GM19372 (cell line): ENCODE measurements around the gene RPL36.

Experiments used
- ATAC-seq: cut with Tn5 transposase; IDR thresholded peaks from one replicate; pipeline ENCODE4 v1.9.1; 2021; ENCODE audit warnings: mild to moderate bottlenecking, low read depth, moderate library complexity; ENCODE audit not compliant: unreplicated experiment

Gene RPL36

DNA sequence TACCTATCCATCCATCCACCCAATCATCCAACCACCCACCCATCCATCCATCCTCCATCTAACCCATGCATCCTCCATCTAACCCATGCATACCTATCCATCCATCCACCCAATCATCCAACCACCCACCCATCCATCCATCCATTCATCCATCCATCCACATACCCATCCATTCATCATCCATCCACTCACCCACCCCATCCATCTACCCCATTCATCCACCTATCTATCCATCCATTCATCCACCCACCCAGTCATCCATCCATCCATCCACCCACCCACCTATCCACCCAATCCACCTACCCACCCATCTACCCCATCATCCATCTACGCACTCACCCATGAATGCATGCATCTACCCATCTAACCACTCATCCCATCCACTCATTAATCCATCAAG is 16.3 kb upstream of the RPL36 start:
- ATAC-seq: no peak

DNA sequence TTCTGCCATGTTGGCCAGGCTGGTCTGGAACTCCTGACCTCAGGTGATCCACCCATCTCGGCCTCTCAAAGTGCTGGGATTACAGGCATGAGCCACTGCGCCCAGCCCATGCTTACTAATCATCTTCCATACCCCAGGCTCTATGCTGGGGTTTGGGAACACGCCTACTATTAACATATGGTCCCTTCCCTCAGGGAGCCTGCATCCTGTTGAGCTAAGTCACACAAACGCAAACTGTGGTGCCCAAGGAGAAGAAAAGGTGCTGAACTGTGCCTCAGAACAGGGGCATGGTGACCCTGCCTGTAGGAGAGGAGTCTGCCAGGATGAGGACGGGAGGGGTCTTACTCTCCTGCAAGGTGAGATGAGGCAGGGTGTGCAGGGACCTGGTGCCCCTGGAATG is 15.4 kb upstream of the RPL36 start:
- ATAC-seq: no peak

DNA sequence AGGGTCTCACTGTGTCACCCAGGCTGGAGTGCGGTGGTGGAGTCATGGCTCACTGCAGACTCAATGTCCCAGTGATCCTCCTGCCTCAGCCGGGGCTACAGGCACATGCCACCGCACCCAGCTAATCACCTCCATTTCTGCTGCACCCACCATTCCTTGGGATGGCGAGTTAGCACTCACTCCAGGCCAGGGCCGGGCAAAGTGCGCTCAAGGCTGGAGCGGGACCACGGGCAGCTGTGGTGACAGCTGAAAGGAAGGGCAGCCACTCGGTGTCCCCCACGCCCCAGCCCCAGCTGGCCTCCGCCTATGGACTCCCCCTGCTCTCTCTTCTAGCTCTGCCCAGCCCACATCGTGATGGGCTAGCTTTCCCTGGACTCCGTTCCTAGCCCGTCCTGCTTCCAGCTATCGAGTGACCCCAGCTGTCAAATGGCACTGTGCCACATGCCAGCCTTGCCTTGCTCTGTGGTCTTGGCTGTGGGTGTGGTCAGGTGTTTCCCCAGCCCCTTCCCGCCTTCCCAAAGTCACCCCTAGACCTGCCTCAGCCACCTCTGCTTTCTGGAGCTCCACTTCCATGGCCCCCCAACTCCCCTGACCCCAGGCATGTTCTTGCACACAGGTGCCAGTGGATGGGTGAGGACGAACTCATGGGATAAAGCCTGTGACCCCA is 13.9 kb upstream of the RPL36 start:
- ATAC-seq: no peak

DNA sequence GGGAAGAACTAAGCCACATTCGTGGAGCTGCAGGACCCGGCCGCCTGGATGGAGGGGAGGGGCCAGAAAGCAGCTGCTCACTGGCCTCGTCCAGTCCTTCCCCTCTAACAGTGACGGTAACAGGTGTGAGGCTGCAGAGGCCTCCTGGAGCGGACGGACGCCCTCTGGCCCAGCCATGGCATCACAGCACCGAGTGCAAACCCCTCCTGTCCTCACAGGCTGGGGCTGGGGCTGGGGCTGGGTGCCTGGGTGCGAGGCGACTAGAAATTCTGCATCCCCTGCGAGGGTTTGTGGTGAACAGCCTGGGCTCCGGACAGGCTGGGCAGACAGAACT is 13.4 kb upstream of the RPL36 start:
- no peak for ATAC-seq

GRCh38 chr19:5677136-5677535 is 13.0 kb upstream of the RPL36 start:
- ATAC-seq: no peak

- ATAC-seq: no peak
Measured at GRCh38 chr19:5677580-5677979, 12.5 kb upstream of the RPL36 start.

- no peak for ATAC-seq
Measured at GRCh38 chr19:5678071-5678718, 11.9 kb upstream of the RPL36 start.

- no peak for ATAC-seq
Measured at GRCh38 chr19:5679289-5680083, 10.6 kb upstream of the RPL36 start.

- ATAC-seq: peak; percentile 1
Measured at GRCh38 chr19:5680084-5680436, 10.0 kb upstream of the RPL36 start.

DNA sequence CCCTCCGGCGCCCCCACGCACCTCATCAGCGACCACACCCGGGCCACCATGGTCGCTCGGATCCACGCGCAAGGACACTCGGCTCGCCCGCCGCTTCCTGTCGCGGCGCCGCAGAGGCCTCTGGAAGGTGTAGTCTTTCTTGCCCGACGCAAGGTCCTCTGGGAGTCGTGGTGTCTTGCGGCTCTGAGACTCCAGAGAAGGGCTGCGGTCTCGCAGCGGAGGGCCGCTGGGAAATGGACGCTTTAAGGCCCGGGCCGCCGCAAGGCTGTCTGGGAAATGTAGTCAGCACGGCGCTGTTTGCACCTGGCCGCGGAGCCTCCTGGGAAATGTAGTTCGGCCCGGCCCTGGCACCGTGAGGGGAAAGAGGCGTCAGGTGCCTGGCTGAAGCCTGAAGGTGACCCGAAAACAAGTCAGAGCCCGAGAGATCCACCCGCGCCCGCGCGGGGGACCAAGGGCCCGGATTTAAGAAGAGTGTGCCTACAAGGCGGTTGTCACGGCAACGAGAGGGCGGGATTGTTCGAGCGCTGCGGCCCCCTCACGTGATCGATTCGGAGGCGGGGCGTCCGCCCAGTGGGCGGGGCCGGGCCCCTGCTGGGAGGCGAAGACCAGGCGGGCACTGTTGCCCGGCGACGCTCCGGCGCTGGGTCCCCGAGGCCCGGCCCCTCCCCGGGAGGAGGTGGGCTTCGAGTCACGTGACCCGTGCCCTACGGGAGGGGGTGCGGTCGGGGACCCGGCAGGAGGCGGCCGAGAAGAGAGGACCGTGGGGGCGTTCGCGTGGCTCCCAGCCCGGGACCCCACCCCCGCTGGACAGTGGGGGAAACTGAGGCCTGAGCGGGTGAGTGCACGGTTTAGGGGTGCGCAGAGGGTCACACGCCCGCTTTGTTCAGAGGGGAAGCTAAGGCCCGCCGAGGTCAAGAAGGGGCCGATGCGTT is 9.4 kb upstream of the RPL36 start, which contains the start of the genes HSD11B1L and MICOS13:
Gene HSD11B1L, plus strand, starts transcription at position 591 of the 932 bp plus-strand sequence. CDS start 3,806 bp downstream, outside the sequence.
Gene MICOS13, minus strand, starts transcription at position 80 of the 932 bp plus-strand sequence. Its CDS starts 30 bp downstream, at position 50.
- ATAC-seq: peak; percentile 82

DNA sequence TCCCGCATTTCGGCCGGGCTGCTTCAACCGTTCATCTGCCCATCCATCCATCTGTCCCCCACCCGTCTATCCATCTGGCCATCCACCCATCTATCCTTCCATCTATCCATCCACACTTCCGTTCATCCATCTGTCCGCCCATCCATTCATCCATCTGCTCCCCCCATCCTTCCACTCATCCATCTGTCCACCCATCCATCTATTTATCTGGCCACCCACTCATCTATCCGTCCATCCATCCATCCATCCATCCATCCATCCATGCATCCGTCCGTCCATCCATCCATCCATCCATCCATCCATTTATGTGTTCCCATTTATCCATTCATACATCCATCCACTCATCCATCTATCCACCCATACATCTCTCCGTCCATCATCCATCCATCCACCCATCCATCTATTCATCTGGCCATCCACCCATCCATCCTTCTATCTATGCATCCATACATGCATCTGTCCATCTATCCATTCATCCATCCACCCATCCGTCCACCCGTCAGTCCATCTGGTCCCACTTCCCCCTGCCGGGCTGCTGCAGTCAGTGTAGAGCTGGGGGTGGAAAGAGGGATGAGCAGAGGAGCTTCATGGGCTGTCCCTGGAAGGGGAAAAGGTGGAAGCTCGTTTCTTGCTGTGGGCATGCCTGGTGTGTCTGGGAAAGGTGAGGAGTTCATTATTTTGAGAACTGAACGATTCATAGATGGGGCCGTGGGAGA is 8.5 kb upstream of the RPL36 start:
- ATAC-seq: no peak

DNA sequence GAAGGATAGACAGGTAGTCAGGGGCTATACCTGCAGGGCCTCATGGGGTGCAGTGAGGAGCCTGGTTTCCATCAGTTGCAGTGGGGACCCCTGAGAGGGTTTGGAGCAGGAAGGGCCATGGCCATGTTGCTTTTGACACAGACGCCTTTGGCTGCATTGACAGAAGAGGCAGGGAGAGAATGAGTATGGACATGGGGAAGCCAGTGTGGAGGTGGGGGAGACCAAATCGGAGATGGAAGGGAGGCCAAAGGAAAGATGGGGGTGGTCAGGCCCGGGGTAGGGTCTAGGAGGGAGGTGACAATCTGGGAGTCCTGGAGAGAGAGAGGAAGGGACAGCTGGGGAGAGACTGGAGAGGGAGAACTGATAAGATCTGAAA is 8.0 kb upstream of the RPL36 start:
- ATAC-seq: no peak

DNA sequence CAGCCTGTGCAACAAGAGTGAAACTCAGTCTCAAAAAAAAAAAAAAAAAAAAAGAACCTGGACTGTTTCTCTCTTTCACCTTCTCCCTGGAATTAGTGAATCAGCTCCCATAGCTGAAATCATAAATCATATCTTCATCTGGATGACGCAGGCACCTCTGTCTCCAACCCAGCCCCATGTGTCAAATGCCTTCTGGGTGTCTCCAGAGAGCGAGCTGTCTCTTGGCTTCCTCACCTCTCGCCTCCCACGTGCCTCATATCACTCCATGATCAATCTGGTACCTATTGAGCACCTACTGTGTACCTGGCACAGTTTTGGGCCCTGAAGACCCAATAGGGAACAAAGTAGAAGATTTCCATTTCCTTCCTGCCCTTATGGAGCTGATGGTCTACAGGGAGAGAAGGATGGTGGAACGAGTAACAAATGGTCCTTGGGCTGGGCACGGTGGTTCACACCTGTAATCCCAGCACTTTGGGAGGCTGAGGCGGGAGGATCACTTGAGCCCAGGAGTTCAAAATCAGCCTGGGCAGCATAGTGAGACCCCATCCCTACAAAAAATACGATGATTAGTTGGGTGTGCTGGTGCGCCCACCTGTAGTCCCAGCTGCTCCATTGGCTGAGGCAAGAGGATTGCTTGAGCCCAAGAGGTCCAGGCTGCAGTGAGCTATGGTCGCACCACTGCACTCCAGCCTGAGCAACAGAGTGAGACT is 6.8 kb upstream of the RPL36 start:
- no peak for ATAC-seq

- no peak for ATAC-seq
Measured at GRCh38 chr19:5684694-5685430, 5.2 kb upstream of the RPL36 start.

DNA sequence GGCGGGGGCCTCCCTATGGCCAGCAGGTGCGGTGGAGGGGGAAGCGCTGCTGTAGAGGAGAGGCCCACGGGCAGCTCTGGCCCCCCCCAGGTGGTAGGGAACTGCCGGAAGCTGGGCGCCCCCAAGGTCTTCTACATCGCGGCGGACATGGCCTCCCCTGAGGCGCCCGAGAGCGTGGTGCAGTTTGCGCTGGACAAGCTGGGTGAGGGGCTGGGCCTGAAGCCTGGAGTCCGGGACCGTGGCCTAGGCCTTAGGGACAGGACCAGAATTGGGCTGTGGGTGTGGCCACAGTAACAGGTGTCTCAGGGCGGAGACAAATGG is 3.8 kb upstream of the RPL36 start:
- no peak for ATAC-seq

DNA sequence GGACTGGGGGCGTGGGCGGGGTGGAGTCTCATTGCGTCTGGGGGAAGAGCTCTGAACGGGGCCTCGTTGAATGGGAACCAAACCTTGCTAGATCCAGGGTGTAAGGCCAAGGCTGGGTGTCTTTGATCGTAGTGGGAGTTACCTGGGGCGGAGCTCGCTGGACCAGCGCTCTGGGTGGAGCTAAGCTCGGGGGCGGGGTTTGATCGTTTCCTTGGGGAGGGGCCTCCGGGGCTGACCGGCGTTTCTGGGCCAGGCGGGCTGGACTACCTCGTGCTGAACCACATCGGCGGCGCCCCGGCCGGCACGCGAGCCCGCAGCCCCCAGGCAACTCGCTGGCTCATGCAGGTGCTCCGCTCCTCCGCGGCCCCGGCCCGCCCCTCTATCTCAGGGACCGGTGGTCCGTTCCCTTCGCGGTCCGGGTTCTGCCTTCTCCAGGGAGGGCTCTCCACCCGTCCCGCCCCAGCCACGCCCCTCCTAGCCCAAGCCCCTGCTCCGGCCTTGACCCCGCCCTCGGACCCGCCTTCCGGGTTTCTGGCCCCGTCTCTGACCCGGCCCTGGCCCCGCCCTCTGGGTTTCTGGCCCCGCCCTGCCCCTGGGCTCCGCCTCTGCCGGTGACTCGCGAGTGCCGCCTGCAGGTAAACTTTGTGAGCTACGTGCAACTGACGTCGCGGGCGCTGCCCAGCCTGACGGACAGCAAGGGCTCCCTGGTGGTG is 3.3 kb upstream of the RPL36 start:
- peak; percentile 53 for ATAC-seq

GRCh38 chr19:5687360-5688198 is 2.5 kb upstream of the RPL36 start:
- ATAC-seq: no peak
